HG03097 (cell line): ENCODE measurements around the gene CST6.

Source experiments
- ATAC-seq: cut with Tn5 transposase; IDR thresholded peaks from one replicate; pipeline ENCODE4 v1.9.1; 2021; ENCODE audit not compliant: unreplicated experiment, low FRiP score

CST6 gene

DNA sequence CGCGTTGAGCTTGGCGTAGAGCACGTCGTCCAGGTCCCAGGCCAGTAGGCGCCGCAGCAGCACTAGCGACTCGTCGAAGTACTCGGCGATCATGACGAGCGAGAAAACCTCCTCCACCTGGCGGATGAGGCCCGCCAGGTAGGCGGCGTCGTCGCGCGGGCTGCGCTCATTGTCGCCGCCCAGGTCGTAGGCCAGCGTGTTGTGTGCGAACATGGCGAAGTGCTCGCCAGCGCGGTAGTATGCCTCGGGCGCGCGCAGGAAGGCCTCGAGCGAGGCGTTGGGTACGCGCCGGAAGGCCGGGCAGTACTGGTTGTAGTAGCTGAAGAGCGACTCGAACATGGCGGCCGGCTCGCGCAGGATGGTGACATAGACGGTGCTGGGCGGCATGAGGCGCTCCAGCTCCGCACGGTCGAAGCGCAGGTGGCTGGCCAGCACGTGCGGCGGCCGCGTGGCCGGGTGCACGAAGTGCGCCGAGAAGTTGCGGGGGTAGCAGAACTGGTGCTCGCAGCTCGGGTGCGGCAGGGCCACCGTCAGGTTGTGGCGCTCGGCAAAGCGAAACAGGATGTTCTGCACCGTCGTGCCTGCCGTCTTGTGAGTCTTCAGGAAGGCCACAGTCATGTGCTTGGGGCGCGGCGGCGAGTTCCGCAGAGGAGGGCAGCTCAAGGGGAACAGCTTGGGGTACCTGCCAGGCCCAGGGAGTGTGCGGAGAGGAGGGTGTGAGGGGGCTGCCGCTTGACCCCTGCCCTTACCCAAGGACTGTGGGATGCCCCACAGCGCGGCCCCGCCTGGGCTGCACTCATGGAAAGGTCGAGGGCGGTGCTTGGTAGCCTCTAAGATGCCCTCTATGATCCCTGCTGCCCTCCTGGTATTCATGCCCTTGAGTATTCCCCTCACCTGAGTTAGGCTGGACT is 31.4 kb downstream of the CST6 start:
- ATAC-seq, result no peak

GRCh38 chr11:66044757-66045156 is 32.9 kb downstream of the CST6 start:
- no peak for ATAC-seq

DNA sequence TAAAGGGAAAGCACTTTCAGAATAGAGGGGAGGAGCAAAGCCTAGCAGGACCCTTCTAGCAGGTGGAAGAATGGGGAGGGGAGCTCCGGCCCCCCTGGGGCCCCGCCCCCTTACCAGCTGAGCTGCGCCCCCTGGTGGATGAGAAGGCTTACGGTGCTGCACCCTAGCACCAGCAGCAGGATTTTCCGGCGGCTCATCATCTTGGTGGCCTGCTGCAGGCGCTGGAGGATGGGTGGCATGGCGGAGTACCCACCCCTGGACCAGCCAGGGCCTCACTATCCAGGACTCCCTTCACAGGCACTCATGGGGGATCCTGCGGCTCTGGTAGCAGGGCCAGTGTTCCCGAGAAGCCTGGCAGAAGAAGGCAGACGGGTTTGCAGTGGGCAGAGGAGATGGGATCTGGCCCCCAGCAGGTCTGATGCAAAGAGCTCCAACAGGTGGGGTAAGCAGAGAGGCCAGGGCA is 33.4 kb downstream of the CST6 start:
- ATAC-seq, result peak; percentile 64

DNA sequence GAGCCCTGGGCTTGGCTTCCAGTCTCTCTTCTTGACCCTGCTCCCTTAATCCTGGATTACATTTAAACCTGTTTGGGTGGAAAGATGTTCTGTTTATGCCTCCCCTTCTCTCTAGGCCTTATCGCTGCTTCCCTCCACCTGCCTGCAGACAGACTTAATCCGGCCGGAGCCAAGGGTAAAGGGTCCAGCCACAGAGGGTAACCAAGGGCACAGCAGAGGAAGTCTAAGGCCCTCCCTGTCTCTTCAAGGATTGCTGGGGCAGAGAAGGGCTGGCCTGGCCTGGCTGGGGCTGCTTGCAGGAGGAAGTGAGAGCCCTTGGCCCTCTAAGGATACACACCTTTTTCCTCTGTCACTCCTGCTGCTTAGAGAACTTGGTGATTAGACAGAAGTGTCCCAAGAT is 35.1 kb downstream of the CST6 start:
- no peak for ATAC-seq

GRCh38 chr11:66047541-66048365 is 35.9 kb downstream of the CST6 start:
- no peak for ATAC-seq

DNA sequence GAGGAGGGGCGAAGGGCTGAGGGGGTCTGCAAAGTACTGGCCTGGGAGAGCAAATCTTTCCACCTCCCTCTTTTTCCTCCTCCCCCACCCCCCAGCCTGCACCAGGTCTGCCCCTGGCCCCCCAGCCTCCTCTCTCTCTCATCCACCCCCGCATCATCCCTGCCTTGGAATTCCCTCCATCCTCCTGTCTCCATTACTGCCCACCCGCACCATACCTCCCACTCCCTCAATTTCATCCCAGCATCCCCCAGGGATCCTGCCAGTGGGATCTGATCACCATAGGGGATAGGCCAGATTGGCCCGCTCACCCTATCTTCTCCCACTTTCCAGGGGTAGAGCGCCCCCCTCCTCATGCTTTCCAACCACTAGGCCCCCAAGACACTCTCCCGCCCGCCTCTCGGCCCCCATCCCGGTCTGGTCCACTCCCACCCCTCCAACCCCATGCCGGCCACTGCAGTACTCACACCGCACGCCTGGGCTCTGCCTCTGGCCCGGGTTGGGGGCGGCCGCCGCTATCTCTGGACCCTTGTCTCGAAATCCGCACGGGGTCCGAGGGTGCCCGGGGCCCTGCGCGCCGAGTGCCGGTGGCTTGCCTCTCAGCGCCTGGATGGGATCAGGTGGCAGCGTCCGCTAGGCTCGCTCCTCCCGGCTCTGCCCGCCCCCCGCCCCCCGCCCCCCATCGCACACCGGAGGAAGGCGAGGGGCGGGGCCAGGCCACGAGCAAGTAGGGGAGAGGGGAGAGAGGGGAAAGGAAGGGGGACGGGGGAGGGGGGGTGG is 36.9 kb downstream of the CST6 start, which contains the start of gene GAL3ST3:
GAL3ST3 (minus strand) TSS at position 615 of the 777 bp plus-strand sequence. CDS start 3,746 bp downstream, outside the sequence.
- ATAC-seq, result no peak

DNA sequence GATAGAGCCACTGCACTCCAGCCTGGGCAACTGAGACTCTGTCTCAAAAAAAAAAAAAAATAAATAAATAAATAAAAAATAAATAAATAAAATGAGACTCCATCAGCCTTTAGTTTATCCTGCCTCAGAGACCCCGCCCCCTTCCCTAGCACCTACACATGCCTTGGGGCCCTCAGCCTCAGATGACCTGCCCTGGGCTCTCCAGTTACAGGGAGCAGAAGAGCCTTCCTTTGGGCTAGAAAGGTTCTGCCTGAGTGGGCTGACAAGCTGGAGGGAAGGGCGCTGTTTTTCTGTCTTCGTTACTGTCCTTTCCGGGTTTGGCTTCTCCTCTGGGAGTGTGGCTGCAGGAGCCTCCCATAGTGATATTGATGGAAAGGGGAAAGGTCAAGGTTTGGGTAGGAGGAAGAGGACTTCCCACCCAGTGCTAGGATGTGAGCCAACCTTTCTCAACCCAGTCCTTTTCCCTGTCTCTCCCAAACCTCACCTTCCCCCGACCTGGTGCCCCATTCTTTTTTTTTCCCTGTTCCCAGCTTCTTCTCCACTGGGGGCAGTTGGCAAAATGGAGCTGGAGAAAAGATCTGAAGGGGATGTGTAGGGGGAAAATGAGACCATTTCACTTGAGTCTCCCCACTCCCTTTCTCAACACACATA is 38.9 kb downstream of the CST6 start:
- ATAC-seq, result no peak

DNA sequence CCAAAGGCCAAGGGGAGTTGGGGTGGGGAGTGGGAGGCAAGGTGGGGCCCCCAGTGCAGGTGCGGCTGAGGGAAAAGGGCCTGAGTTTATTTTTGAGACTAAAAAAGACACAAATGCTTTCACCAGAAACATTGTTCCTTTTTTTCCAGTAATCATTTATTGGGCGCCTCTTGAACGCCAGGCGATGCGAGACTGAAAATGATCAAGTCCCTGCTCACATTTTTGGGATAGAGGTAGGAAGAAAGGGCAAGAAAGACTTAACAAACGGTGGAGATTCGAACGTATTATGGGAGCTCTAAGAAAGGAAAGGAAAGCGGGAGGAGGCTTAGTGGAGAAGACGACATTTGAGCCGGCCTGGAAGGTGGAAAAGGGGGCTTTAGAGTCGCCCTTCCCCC is 39.6 kb downstream of the CST6 start:
- no peak for ATAC-seq

DNA sequence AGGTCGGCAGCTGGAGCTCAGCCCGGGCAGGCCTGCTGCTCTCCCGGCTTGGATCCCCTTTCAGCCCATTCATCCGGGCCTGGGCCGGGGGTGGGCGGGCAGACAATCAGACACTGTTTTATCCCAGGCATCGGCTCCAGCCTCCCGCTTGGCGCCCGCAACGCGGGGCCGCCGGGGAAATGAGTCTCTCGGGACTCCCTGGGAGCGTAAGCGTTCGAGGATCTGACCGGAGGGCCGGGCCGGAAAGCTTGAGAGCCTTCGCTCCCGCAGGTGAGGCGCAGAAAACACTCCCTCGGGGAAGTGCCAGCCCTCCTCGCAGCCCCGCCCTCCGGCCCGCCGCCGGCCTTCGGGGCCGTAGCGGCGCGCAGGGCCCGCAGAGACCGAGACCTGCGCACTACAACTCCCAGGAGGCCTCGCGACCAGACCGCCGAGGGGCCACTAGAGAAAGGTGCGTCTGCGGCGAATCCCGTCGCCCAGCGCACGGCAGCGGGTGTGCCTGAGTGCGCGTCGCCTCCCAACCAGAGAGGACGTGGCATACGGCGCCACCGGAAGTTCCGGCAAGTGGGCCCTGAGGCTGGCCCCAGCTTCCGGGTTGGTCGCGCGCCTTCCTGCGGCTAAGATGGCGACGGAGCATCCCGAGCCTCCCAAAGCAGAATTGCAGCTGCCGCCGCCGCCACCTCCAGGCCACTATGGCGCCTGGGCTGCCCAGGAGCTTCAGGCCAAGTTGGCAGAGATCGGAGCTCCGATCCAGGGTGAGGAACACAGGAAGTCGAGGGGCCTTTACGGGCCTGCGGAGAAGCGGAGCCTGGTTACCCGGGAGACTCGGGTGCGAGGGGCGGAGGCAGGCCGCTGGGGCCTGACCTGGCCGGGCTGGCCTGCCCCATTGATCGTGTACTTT is 40.2 kb downstream of the CST6 start, which contains the start of gene SF3B2:
SF3B2 (plus strand) TSS at position 599 of the 898 bp plus-strand sequence; CDS start at position 620, 21 bp downstream.
- ATAC-seq, result peak; percentile 91

- ATAC-seq, result no peak
Observed at GRCh38 chr11:66052664-66052982, 40.8 kb downstream of the CST6 start.

DNA sequence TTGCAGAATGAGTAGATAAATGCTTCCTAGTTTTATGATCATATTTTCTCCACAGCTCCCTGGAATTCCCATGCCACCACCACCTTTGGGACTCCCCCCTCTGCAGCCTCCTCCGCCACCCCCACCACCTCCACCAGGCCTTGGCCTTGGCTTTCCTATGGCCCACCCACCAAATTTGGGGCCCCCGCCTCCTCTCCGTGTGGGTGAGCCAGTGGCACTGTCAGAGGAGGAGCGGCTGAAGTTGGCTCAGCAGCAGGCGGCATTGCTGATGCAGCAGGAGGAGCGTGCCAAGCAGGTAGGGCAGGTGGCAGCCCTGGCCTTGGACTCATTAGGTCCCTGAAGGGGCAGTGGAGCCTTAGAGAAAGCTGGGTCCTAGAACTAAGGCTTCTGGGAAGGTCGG is 43.2 kb downstream of the CST6 start:
- ATAC-seq, result no peak

- no peak for ATAC-seq
Observed at GRCh38 chr11:66056501-66056900, 44.7 kb downstream of the CST6 start.

- ATAC-seq, result no peak
Observed at GRCh38 chr11:66059966-66060680, 48.3 kb downstream of the CST6 start.

DNA sequence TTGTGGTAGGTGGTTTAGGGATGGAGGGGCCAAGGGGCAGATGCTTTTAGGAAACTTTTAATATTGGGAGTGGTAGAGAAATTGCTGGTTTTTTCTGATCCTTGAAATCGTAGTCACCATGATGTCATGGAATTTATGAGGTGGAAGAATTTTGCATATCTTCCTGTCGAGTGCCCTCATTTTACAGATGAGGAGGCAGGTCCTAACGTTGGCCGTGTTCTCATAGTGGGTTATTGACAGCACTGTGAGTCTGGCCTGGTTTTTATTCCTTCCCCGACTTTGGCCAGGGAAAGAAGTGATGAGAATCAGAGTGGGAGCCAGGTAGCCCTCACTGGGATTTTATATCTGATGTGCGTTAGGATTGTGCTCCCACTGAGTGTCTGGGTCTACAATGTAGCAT is 49.5 kb downstream of the CST6 start:
- ATAC-seq, result no peak

GRCh38 chr11:66062408-66062807 is 50.6 kb downstream of the CST6 start:
- ATAC-seq, result no peak
